ENCODE measurements around the gene GJA10. TPM values are rescaled to one million over a fixed set of nuclear protein-coding genes. Genes with fewer than 3 reads are reported as not detected.

The GJA10 gene
- total RNA-seq, 1 donor from 2014 or later: not detected

- H3K9me3 ChIP-seq: no peaks in the 10 kb centered on the region
- no peak overlapping the region for H3K27ac ChIP-seq
- intact Hi-C loops (cut with DNase I): no loop called here
- ATAC-seq (no peak), DNase-seq (no peak)
- H3K4me1 ChIP-seq: peaks cover 13% of the 10 kb centered on the region
- H3K27me3 ChIP-seq: no peaks in the 10 kb centered on the region
- H3K4me3 ChIP-seq: no peak overlapping the region
- H3K36me3 ChIP-seq: no peaks in the 10 kb centered on the region
- no peak for TF ChIP-seq CTCF (IDR thresholded peaks at IDR 0.05)
These were observed 43.7 kb downstream of the GJA10 start for GRCh38 chr6:89938014-89938413.

DNA sequence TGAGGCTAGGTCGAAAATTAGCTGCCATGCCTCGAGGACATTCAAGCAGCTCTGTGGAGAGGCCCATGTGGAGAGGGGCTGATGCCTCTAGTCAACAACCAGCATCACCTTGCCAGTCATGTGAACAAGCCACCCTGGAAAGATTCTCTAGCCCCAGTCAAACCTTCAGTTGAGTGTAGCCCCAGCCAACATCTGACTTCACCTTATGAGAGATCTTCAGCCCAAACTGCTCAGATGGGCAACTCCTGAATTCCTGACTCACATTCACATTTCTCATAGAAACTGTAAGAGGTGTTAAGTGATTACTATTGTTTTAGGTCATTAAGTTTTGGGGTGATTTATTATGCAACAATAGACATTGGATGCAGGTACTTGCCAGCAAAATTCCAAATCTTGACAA lies 44.9 kb downstream of the GJA10 start:
- H3K27me3 ChIP-seq: no peaks in the 10 kb centered on the region
- no peak overlapping the region for H3K4me3 ChIP-seq
- ATAC-seq (no peak), DNase-seq (no peak)
- TF ChIP-seq CTCF (IDR thresholded peaks at IDR 0.05): no peak
- no peaks in the 10 kb centered on the region for H3K9me3 ChIP-seq
- H3K4me1 ChIP-seq: peaks cover 13% of the 10 kb centered on the region
- H3K27ac ChIP-seq: no peak overlapping the region
- intact Hi-C loops (cut with DNase I): no loop called here
- no peaks in the 10 kb centered on the region for H3K36me3 ChIP-seq

GRCh38 chr6:89940225-89941027 lies 46.2 kb downstream of the GJA10 start:
- intact Hi-C loops (cut with DNase I): loop anchor here (10.0 kb wide), 1 partner anchor 534 kb away; no protein-coding TSS in a partner anchor
- DNase-seq: no peak

DNA sequence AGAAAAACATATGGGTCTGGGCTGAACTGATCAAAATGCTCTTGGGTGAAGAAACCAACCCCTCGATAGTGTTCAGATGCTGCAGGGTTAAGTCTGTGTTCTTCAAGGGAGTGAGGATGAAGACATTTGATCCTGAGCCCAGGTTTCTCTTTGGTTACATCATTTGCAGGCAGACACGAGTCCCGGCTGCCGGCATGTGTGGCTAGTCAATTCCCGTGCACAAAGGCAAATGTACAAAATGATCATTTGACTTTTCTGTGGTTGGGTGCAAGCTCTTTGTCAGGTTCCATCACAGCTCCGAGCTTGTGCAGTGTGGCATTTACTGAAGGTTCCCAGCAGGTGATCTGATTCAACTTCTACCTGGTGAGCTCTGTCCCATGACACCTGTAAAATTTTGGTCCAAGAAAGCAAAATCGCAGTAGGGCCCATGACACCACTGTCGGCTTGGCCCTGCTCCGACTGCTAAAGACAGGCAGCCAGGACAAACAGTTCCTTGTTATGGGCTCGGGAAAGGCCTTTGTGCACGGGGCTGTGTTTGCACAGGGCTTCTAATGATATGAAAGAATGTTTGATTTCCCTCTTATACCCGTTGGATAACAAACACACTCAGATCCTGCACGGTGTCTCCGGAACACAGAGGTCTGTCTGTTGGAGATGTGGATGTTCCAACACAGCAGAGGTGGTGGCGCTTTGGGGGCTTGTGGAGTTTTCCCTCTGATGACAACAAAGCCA lies 46.9 kb downstream of the GJA10 start:
- ATAC-seq (peak; percentile 83), DNase-seq (peak; percentile 74)
- Histone ChIP-seq H3K27ac (peak overlapping the region; percentile 25), H3K9me3 (no peaks in the 10 kb centered on the region), H3K36me3 (no peaks in the 10 kb centered on the region), H3K27me3 (no peaks in the 10 kb centered on the region), H3K4me3 (no peak overlapping the region), H3K4me1 (peaks cover 13% of the 10 kb centered on the region)
- intact Hi-C loops (cut with DNase I): loop anchor here (10.0 kb wide), 1 partner anchor 534 kb away; no protein-coding TSS in a partner anchor
- no peak for TF ChIP-seq CTCF (IDR thresholded peaks at IDR 0.05)

More at GRCh38 chr6:89940225-89941027, 46.2 kb downstream of the GJA10 start:
- no peaks in the 10 kb centered on the region for H3K36me3 ChIP-seq
- TF ChIP-seq CTCF (IDR thresholded peaks at IDR 0.05): peak; percentile 74
- no peaks in the 10 kb centered on the region for H3K27me3 ChIP-seq
- ATAC-seq: peak; percentile 92
- peaks cover 13% of the 10 kb centered on the region for H3K4me1 ChIP-seq
- no peak overlapping the region for H3K27ac ChIP-seq
- no peak overlapping the region for H3K4me3 ChIP-seq
- H3K9me3 ChIP-seq: no peaks in the 10 kb centered on the region

DNA sequence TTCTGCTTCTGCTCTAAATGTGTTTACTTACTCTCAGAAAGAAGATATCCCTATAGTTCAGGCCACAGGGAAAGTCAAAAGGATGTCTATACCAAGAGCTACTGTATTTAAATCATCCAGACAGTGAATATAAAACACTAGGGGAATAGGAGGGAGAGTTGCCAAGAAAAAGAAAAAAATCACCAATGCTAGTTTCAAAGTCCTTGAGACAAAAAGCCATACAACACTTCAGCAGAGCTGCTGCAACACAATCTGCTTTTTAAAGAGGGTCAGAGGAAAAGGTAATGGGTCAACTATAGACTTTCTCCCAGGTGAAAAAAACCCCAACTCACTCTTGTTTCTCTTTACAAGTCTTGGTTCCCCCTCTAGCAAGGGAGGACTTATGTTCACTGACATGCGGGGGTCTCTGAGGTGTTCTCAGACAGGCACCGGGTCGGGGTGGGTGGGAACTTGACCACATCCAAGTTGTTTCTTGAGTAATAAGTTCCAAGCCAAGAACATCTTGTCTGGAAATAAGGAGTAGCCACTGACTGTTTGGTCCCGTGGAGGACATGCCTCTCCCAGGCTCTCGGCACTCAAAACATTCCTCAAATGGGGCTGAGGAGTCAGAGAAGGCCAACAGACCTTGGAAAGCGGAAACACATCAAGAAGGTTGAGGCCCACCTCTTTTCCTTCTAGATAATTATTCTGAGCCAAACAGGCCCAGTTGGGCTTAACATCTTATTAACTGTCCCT lies 47.7 kb downstream of the GJA10 start:
- no peak for TF ChIP-seq CTCF (IDR thresholded peaks at IDR 0.05)
- Histone ChIP-seq H3K36me3 (no peaks in the 10 kb centered on the region), H3K4me3 (no peak overlapping the region), H3K9me3 (no peaks in the 10 kb centered on the region), H3K27ac (no peak overlapping the region), H3K4me1 (peaks cover 13% of the 10 kb centered on the region), H3K27me3 (no peaks in the 10 kb centered on the region)
- intact Hi-C loops (cut with DNase I): loop anchor here (10.0 kb wide), 1 partner anchor 533 kb away; no protein-coding TSS in a partner anchor
- DNase-seq: no peak
- ATAC-seq: peak; percentile 57

All from upper lobe of right lung (tissue), 1 donor.